GM12878 (cell line): Measurements from ENCODE around the gene FGD6. TPM values are rescaled to one million over a fixed set of nuclear protein-coding genes. Genes with fewer than 3 reads are reported as not detected.
A peak's percentile ranks its signal among the peaks of the same experiment; 100 is the strongest.

Experiments used
- ATF7 ChIP-seq: fragments of 450-650 bp; IDR thresholded peaks from 2 replicates; pipeline ENCODE4 v1.6.1; 2016; ENCODE audit warnings: low read depth, mild to moderate bottlenecking
- CBFB ChIP-seq: IDR thresholded peaks from 2 replicates; pipeline ENCODE4 v1.6.1; 2016; ENCODE audit warnings: antibody characterized with exemption, low read depth
- E2F4 ChIP-seq: IDR thresholded peaks from 2 replicates; pipeline ENCODE4 v1.6.1; 2012; ENCODE audit warnings: low read depth, low read length, improper control_type of control experiment
- EED ChIP-seq: sonication (generic); IDR thresholded peaks from 2 replicates; pipeline ENCODE4 v1.6.1; 2016; ENCODE audit warnings: antibody characterized with exemption, low read depth
- ESRRA ChIP-seq: IDR thresholded peaks from 2 replicates; pipeline ENCODE4 v1.6.1; 2012; ENCODE audit warnings: mild to moderate bottlenecking, low read length, improper control_type of control experiment
- FOS ChIP-seq: IDR thresholded peaks from 3 replicates; pipeline ENCODE4 v1.6.1; 2011; ENCODE audit warnings: borderline replicate concordance; ENCODE audit not compliant: insufficient read length; ENCODE audit errors: extremely low read depth
- GATAD2B ChIP-seq: fragments of 450-650 bp; conservative IDR thresholded peaks from 2 replicates; pipeline ENCODE4 v1.6.1; 2017; ENCODE audit warnings: low read depth, mild to moderate bottlenecking, moderate library complexity
- HDGF ChIP-seq: fragments of 450-650 bp; IDR thresholded peaks from 2 replicates; pipeline ENCODE4 v1.6.1; 2016; ENCODE audit warnings: antibody characterized with exemption
- NFYA ChIP-seq: IDR thresholded peaks from 2 replicates; pipeline ENCODE4 v1.6.1; 2011; ENCODE audit warnings: low read depth, mild to moderate bottlenecking, low read length, improper control_type of control experiment, borderline replicate concordance
- PBX3 ChIP-seq: IDR thresholded peaks from 2 replicates; pipeline ENCODE4 v1.6.1; 2011; ENCODE audit warnings: mild to moderate bottlenecking, low read depth, low read length, moderate library complexity; ENCODE audit not compliant: insufficient replicate concordance
- POLR2AphosphoS2 ChIP-seq: IDR thresholded peaks from 2 replicates; pipeline ENCODE4 v1.6.1; 2011; ENCODE audit warnings: low read depth, mild to moderate bottlenecking, low read length, improper control_type of control experiment, moderate library complexity
- RBBP5 ChIP-seq: fragments of 200-600 bp; sonication (generic); conservative IDR thresholded peaks from 2 replicates; pipeline ENCODE4 v1.6.1; 2016
- RCOR1 ChIP-seq: conservative IDR thresholded peaks from 2 replicates; pipeline ENCODE4 v1.6.1; 2012; ENCODE audit warnings: low read depth, low read length, improper control_type of control experiment
- SMAD1 ChIP-seq: fragments of 450-650 bp; IDR thresholded peaks from 2 replicates; pipeline ENCODE4 v1.6.1; 2018; ENCODE audit warnings: mild to moderate bottlenecking, low read depth; ENCODE audit not compliant: partially characterized antibody
- SMC3 ChIP-seq: IDR thresholded peaks from 2 replicates; pipeline ENCODE4 v1.6.1; 2011; ENCODE audit warnings: low read length, improper control_type of control experiment, borderline replicate concordance
- SPI1 ChIP-seq: IDR thresholded peaks from 2 replicates; pipeline ENCODE4 v1.6.1; 2011; ENCODE audit warnings: low read depth, mild to moderate bottlenecking, low read length, moderate library complexity, borderline replicate concordance; ENCODE audit not compliant: insufficient read depth
- TARDBP ChIP-seq: IDR thresholded peaks from 2 replicates; pipeline ENCODE4 v1.6.1; 2016; ENCODE audit warnings: borderline replicate concordance
- TCF12 ChIP-seq: IDR thresholded peaks from 2 replicates; pipeline ENCODE4 v1.6.1; 2011; ENCODE audit warnings: low read depth, mild to moderate bottlenecking, low read length
- USF1 ChIP-seq: IDR thresholded peaks from 2 replicates; pipeline ENCODE4 v1.6.1; 2011; ENCODE audit warnings: borderline replicate concordance, low read depth, mild to moderate bottlenecking, moderate library complexity, mixed read lengths, low read length; ENCODE audit not compliant: insufficient read depth; ENCODE audit errors: extremely low read length
- YY1 ChIP-seq: IDR thresholded peaks from 2 replicates; pipeline ENCODE4 v1.6.1; 2011; ENCODE audit warnings: low read depth, mild to moderate bottlenecking, low read length
- ZBTB4 ChIP-seq: fragments of 450-650 bp; formaldehyde crosslinking; IDR thresholded peaks from 2 replicates; pipeline ENCODE4 v1.4.0; 2022; ENCODE audit warnings: mild to moderate bottlenecking, moderate library complexity
- ZNF217 ChIP-seq: fragments of 450-650 bp; IDR thresholded peaks from 2 replicates; pipeline ENCODE4 v1.6.1; 2017; ENCODE audit warnings: antibody characterized with exemption, mild to moderate bottlenecking
- ZNF274 ChIP-seq: IDR thresholded peaks from one replicate; pipeline ENCODE4 v1.8.0; 2011; ENCODE audit not compliant: insufficient read length, insufficient read depth
- polyA plus RNA-seq, 11 experiments: library from polyadenylated mRNA; depleted of rRNA in 4 of 11; unstranded in 6 of 11; stranded (reverse) in 5 of 11; fragments of >200 nt; fragmentation: Nextera tagmentation in 4 of 11; fragmentation: Illumina TruSeq in 1 of 11; extraction: Ambion mirVana in 4 of 11; extraction: Trizol in 1 of 11; gene quantifications; 1 replicate in 1 of 11; 2 replicates in 10 of 11; pipeline versions ENCODE4 v1.2.1 to v1.2.3, GENCODE V29; 2011 to 2016; ENCODE audit warnings: inconsistent platforms in 2 of 11, missing spikeins in 2 of 11, low read depth in 1 of 11
- total RNA-seq, 4 experiments: library from RNA; depleted of rRNA in 3 of 4; stranded (reverse); fragments of >200 nt in 3 of 4; fragmentation: Illumina TruSeq in 1 of 4; extraction: Trizol in 1 of 4; gene quantifications; 2 replicates each; pipeline versions ENCODE4 v1.2.1 to v1.2.3, GENCODE V29; 2013 to 2021

The FGD6 gene
- total and polyA plus RNA-seq, 10 of the 15 experiments (the other 5 are each of a cell fraction or from before 2014, with no cell fraction given) = 2.4 to 15.5 (median 8.9) TPM

- TF ChIP-seq E2F4 (no peak), NFYA (no peak), EED (0 out of 2 replicates have a peak, but pooled peaks have one; percentile 28), TCF12 (no peak), ZBTB4 (CRISPR knock-in tag) (no peak), HDGF (0 out of 2 replicates have a peak, but pooled peaks have one; percentile 18), SMC3 (no peak), CBFB (no peak), YY1 (peak; percentile 90), ZNF274 (no peak), SPI1 (no peak), ZNF217 (no peak), ESRRA (no peak), GATAD2B (no peak; the same call in 1 of the 2 replicates), FOS (no peak), RBBP5 (no peak), USF1 (no peak), POLR2AphosphoS2 (no peak), TARDBP (no peak), SMAD1 (no peak), RCOR1 (no peak), ATF7 (no peak), PBX3 (no peak)
These were observed 1.2 kb upstream of the FGD6 start (continued) for GRCh38 chr12:95218150-95219133.
